Mucosa of stomach (tissue), 1 donor: ENCODE measurements around the gene CACYBP.
A peak's percentile ranks its signal among the peaks of the same experiment; 100 is the strongest.
"Not testable (repeated sequence)": the region's sequence is repeated elsewhere in the genome, so short reads cannot be mapped to it uniquely, and the experiment has no call there.

Experiments
- H3K27me3 ChIP-seq: one replicate; pipeline ENCODE4 v1.7.0; 2013; ENCODE audit warnings: mild to moderate bottlenecking, low read length; ENCODE audit not compliant: control insufficient read depth, insufficient read depth
- H3K36me3 ChIP-seq: one replicate; pipeline ENCODE4 v1.7.0; 2013; ENCODE audit warnings: low read length; ENCODE audit not compliant: control insufficient read depth, insufficient read depth
- H3K4me1 ChIP-seq: one replicate; pipeline ENCODE4 v1.7.0; 2013; ENCODE audit warnings: mild to moderate bottlenecking, low read length; ENCODE audit not compliant: control insufficient read depth, insufficient read depth
- H3K4me3 ChIP-seq: one replicate; pipeline ENCODE4 v1.7.0; 2013; ENCODE audit warnings: low read length
- H3K9ac ChIP-seq: one replicate; pipeline ENCODE4 v1.7.0; 2013; ENCODE audit warnings: mild to moderate bottlenecking, low read length, moderate library complexity
- H3K9me3 ChIP-seq: one replicate; pipeline ENCODE4 v1.7.0; 2013; ENCODE audit warnings: mild to moderate bottlenecking, low read length, moderate library complexity; ENCODE audit not compliant: control insufficient read depth
- donor health status: Pancreatic carcinoma.

Gene CACYBP

GRCh38 chr1:175023922-175024242, 24.1 kb downstream of the CACYBP start:
- not testable (repeated sequence) for H3K36me3 ChIP-seq, H3K9me3 ChIP-seq, H3K4me1 ChIP-seq, H3K27me3 ChIP-seq
- Histone ChIP-seq H3K4me3 (peak overlapping the region; percentile 81), H3K9ac (peak overlapping the region; percentile 88)

- H3K9ac ChIP-seq = no peak overlapping the region
Observed at GRCh38 chr1:175024773-175025172, 25.0 kb downstream of the CACYBP start.

GRCh38 chr1:175033953-175034352, 34.2 kb downstream of the CACYBP start:
- H3K36me3 ChIP-seq = no peaks in the 10 kb centered on the region
- H3K27me3 ChIP-seq = no peaks in the 10 kb centered on the region
- no peak overlapping the region for H3K9ac ChIP-seq
- H3K4me3 ChIP-seq = no peak overlapping the region
- no peaks in the 10 kb centered on the region for H3K9me3 ChIP-seq
- H3K4me1 ChIP-seq = peaks cover 7% of the 10 kb centered on the region

More at GRCh38 chr1:175024773-175025172, 25.0 kb downstream of the CACYBP start:
- no peaks in the 10 kb centered on the region for H3K27me3 ChIP-seq
- H3K36me3 ChIP-seq = no peaks in the 10 kb centered on the region
- H3K4me1 ChIP-seq = peaks cover 13% of the 10 kb centered on the region
- no peak overlapping the region for H3K4me3 ChIP-seq
- no peaks in the 10 kb centered on the region for H3K9me3 ChIP-seq

- no peak overlapping the region for H3K9ac ChIP-seq
- H3K27me3 ChIP-seq = no peaks in the 10 kb centered on the region
- no peaks in the 10 kb centered on the region for H3K4me1 ChIP-seq
- H3K36me3 ChIP-seq = no peaks in the 10 kb centered on the region
- H3K9me3 ChIP-seq = no peaks in the 10 kb centered on the region
- no peak overlapping the region for H3K4me3 ChIP-seq
Observed at GRCh38 chr1:175034775-175035174, 35.0 kb downstream of the CACYBP start.

GRCh38 chr1:175035865-175036264, 36.1 kb downstream of the CACYBP start:
- H3K4me1 ChIP-seq = no peaks in the 10 kb centered on the region
- no peak overlapping the region for H3K9ac ChIP-seq
- H3K9me3 ChIP-seq = no peaks in the 10 kb centered on the region
- H3K27me3 ChIP-seq = no peaks in the 10 kb centered on the region
- H3K4me3 ChIP-seq = no peak overlapping the region
- H3K36me3 ChIP-seq = no peaks in the 10 kb centered on the region

GRCh38 chr1:175036476-175036875, 36.7 kb downstream of the CACYBP start:
- no peak overlapping the region for H3K9ac ChIP-seq
- H3K4me3 ChIP-seq = no peak overlapping the region
- no peaks in the 10 kb centered on the region for H3K9me3 ChIP-seq
- H3K27me3 ChIP-seq = no peaks in the 10 kb centered on the region
- no peaks in the 10 kb centered on the region for H3K4me1 ChIP-seq
- no peaks in the 10 kb centered on the region for H3K36me3 ChIP-seq

- no peaks in the 10 kb centered on the region for H3K9me3 ChIP-seq
- no peak overlapping the region for H3K4me3 ChIP-seq
Observed at GRCh38 chr1:175037416-175037815, 37.7 kb downstream of the CACYBP start.

GRCh38 chr1:175040324-175040879, 40.7 kb downstream of the CACYBP start:
- Histone ChIP-seq H3K4me3 (no peak overlapping the region), H3K9me3 (no peaks in the 10 kb centered on the region), H3K36me3 (no peaks in the 10 kb centered on the region), H3K27me3 (no peaks in the 10 kb centered on the region), H3K4me1 (no peaks in the 10 kb centered on the region), H3K9ac (no peak overlapping the region)

More at GRCh38 chr1:175037416-175037815, 37.7 kb downstream of the CACYBP start:
- Histone ChIP-seq H3K4me1 (no peaks in the 10 kb centered on the region), H3K27me3 (no peaks in the 10 kb centered on the region), H3K36me3 (no peaks in the 10 kb centered on the region), H3K9ac (no peak overlapping the region)

GRCh38 chr1:175042650-175043049, 42.9 kb downstream of the CACYBP start:
- no peak overlapping the region for H3K4me3 ChIP-seq
- no peaks in the 10 kb centered on the region for H3K4me1 ChIP-seq
- no peaks in the 10 kb centered on the region for H3K9me3 ChIP-seq
- H3K9ac ChIP-seq = no peak overlapping the region
- H3K27me3 ChIP-seq = no peaks in the 10 kb centered on the region
- H3K36me3 ChIP-seq = no peaks in the 10 kb centered on the region

- H3K4me3 ChIP-seq = no peak overlapping the region
- no peaks in the 10 kb centered on the region for H3K27me3 ChIP-seq
- no peaks in the 10 kb centered on the region for H3K9me3 ChIP-seq
- no peaks in the 10 kb centered on the region for H3K4me1 ChIP-seq
- H3K36me3 ChIP-seq = no peaks in the 10 kb centered on the region
- H3K9ac ChIP-seq = no peak overlapping the region
Observed at GRCh38 chr1:175043824-175044223, 44.1 kb downstream of the CACYBP start.

GRCh38 chr1:175044591-175044990, 44.8 kb downstream of the CACYBP start:
- not testable (repeated sequence) for H3K36me3 ChIP-seq, H3K9me3 ChIP-seq, H3K4me1 ChIP-seq, H3K27me3 ChIP-seq, H3K4me3 ChIP-seq, H3K9ac ChIP-seq

- H3K36me3 ChIP-seq = no peaks in the 10 kb centered on the region
- no peak overlapping the region for H3K4me3 ChIP-seq
Observed at GRCh38 chr1:175045097-175045496, 45.4 kb downstream of the CACYBP start.

GRCh38 chr1:175045519-175045918, 45.8 kb downstream of the CACYBP start:
- Histone ChIP-seq H3K9ac (no peak overlapping the region), H3K27me3 (no peaks in the 10 kb centered on the region), H3K36me3 (no peaks in the 10 kb centered on the region), H3K9me3 (no peaks in the 10 kb centered on the region), H3K4me1 (no peaks in the 10 kb centered on the region), H3K4me3 (no peak overlapping the region)

More at GRCh38 chr1:175045097-175045496, 45.4 kb downstream of the CACYBP start:
- H3K4me1 ChIP-seq = no peaks in the 10 kb centered on the region
- no peak overlapping the region for H3K9ac ChIP-seq
- H3K27me3 ChIP-seq = no peaks in the 10 kb centered on the region
- H3K9me3 ChIP-seq = no peaks in the 10 kb centered on the region
